Measurements from ENCODE around the gene DDR2. TPM values are rescaled to one million over a fixed set of nuclear protein-coding genes. Genes with fewer than 3 reads are reported as not detected.

The DDR2 gene
- polyA plus RNA-seq, 1 donor from 2014 or later: 0.69 TPM

DNA sequence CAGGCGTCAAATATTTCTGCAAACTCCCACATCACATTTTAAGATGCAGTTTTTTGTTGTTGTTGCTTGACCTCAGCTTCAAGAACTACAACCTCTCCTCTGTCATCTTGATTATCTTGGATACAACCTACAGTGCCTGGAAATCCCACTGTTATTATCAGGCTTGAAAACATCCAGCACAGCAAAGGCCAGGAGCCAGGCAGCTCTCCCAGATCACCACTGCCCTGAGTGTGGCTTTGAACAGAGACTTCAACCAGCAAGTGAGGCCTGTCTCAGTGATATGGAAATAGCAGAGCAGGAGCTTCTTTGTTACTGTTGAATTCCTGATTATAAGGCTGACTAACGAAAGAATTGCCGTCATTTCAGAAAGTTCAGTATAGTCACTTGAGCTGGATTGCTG, 200.2 kb downstream of the DDR2 start:
- Histone ChIP-seq H2AFZ (ENCODE audit: low read depth, low read length) (no peak overlapping the region), H3K27me3 (ENCODE audit: insufficient read depth, low read depth, low read length) (no peaks in the 10 kb centered on the region), H3K79me2 (replicated peaks; ENCODE audit: insufficient read depth, low read length) (no peaks in the 10 kb centered on the region), H4K20me1 (ENCODE audit: insufficient read depth) (no peaks in the 10 kb centered on the region), H3F3A (ENCODE audit: insufficient read depth, low read length, poor library complexity, severe bottlenecking) (no peaks in the 10 kb centered on the region), H3K4me3 (ENCODE audit: low read length) (no peak overlapping the region), H3K27ac (ENCODE audit: low read length) (no peak overlapping the region), H3K9me3 (ENCODE audit: low read length) (no peaks in the 10 kb centered on the region), H3K9me2 (ENCODE audit: insufficient read depth, low read length) (no peaks in the 10 kb centered on the region), H3K9ac (ENCODE audit: low read length) (no peak overlapping the region), H3K36me3 (ENCODE audit: insufficient read depth, low read length) (no peaks in the 10 kb centered on the region), H3K4me2 (ENCODE audit: low read length) (no peak overlapping the region)
- TF ChIP-seq RAD21 (conservative IDR thresholded peaks at IDR 0.05) (no peak), EP300 (conservative IDR thresholded peaks at IDR 0.05; ENCODE audit: poor library complexity, severe bottlenecking) (no peak), TAF1 (IDR thresholded peaks at IDR 0.05; ENCODE audit: low read depth) (no peak)

- H3K36me3 ChIP-seq (ENCODE audit: insufficient read depth, low read length): no peaks in the 10 kb centered on the region
- no peak overlapping the region for H3K4me3 ChIP-seq (ENCODE audit: low read length)
- no peak for TF ChIP-seq CTCF (IDR thresholded peaks at IDR 0.05; ENCODE audit: poor library complexity, severe bottlenecking)
- H4K20me1 ChIP-seq (ENCODE audit: insufficient read depth): no peaks in the 10 kb centered on the region
- no peak overlapping the region for H3K9ac ChIP-seq (ENCODE audit: low read length)
- H3K27me3 ChIP-seq (ENCODE audit: insufficient read depth, low read depth, low read length): no peaks in the 10 kb centered on the region
- H3K9me2 ChIP-seq (ENCODE audit: insufficient read depth, low read length): no peaks in the 10 kb centered on the region
- no peaks in the 10 kb centered on the region for H3K79me2 ChIP-seq (replicated peaks; ENCODE audit: insufficient read depth, low read length)
- no peak overlapping the region for H3K27ac ChIP-seq (ENCODE audit: low read length)
- no peaks in the 10 kb centered on the region for H3F3A ChIP-seq (ENCODE audit: insufficient read depth, low read length, poor library complexity, severe bottlenecking)
- no peaks in the 10 kb centered on the region for H3K9me3 ChIP-seq (ENCODE audit: low read length)
- H3K4me2 ChIP-seq (ENCODE audit: low read length): no peak overlapping the region
- no peak overlapping the region for H2AFZ ChIP-seq (ENCODE audit: low read depth, low read length)
Measured at GRCh38 chr1:162835157-162835899, 203.1 kb downstream of the DDR2 start.

Small RNA genes within 50 kb of the gene (small RNA-seq; reads per million reads assigned to genes)
- 0 to 0.08 (median 0) reads per million in 3 experiments for gene RN7SL861P

Other genes with a start within 250 kb of the DDR2 start
- not detected in 2 replicates for gene SH2D1B, start 220.3 kb upstream of the DDR2 start, polyA plus RNA-seq
- gene UHMK1, start 134.6 kb upstream of the DDR2 start, polyA plus RNA-seq: 21.5 and 22.2 TPM in 2 replicates
- 32.3 and 40.1 TPM in 2 replicates for gene UAP1, start 70.7 kb upstream of the DDR2 start, polyA plus RNA-seq
- gene HSD17B7, start 158.2 kb downstream of the DDR2 start, polyA plus RNA-seq: 56.6 and 75.5 TPM in 2 replicates
- gene CCDC190, start 228.7 kb downstream of the DDR2 start, polyA plus RNA-seq: not detected in 2 replicates